ENCODE data around the gene LYRM4.

Gene LYRM4

DNA sequence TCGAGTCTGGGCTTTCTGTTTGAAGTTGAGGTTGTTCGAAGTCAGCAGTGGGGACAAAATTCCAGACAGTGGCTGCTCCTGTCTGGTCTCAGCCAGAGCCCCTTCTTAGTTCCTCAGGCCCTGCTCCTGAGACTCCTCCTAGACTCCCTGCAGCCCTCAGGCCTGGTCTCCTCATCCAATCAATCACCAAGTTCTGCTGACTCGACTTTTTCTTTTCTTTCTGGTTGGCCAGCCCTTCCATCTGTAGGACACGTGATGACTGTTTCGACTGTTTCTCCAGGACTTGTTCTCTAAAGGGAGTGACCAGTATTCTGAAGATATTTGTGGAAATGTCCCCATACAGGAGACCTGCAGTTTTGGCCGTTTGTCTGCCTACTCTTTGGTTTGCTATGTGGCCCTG, 156.1 kb downstream of the LYRM4 start:
- ChIA-PET CTCF (interaction anchor here (0.6 to 1.0 kb wide), 3 partner anchors 74 to 1066 kb away, joined by 3 to 4 read pairs (median 3); no protein-coding TSS in a partner anchor), POLR2A (no interaction called here)
- no peak for TF ChIP-seq ZNF138 (tag by site-specific recombination; IDR thresholded peaks at IDR 0.05; ENCODE audit: borderline replicate concordance)
- TF ChIP-seq HOXD13 (CRISPR knock-in tag; IDR thresholded peaks at IDR 0.05; ENCODE audit: borderline replicate concordance): no peak
- TF ChIP-seq ZNF768 (tag by site-specific recombination; IDR thresholded peaks at IDR 0.05): no peak
- TF ChIP-seq, protein P1, sequence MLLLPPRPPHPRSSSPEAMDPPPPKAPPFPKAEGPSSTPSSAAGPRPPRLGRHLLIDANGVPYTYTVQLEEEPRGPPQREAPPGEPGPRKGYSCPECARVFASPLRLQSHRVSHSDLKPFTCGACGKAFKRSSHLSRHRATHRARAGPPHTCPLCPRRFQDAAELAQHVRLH (tag by site-specific recombination; IDR thresholded peaks at IDR 0.05): no peak
- TF ChIP-seq ZNF830 (tag by site-specific recombination; IDR thresholded peaks at IDR 0.05; ENCODE audit: low read depth): no peak
- no peak for TF ChIP-seq ZNF548 (tag by site-specific recombination; IDR thresholded peaks at IDR 0.05)
- no peak for TF ChIP-seq ZNF184 (tag by site-specific recombination; IDR thresholded peaks at IDR 0.05)
- no peak for TF ChIP-seq ZNF701 (tag by site-specific recombination; IDR thresholded peaks at IDR 0.05)
- TF ChIP-seq ZNF350 (tag by site-specific recombination; IDR thresholded peaks at IDR 0.05): no peak
- no peak for TF ChIP-seq BCL11A (tag by site-specific recombination; IDR thresholded peaks at IDR 0.05; ENCODE audit: low read depth)
- no peak for TF ChIP-seq ZNF354C (tag by site-specific recombination; IDR thresholded peaks at IDR 0.05; ENCODE audit: borderline replicate concordance, low read depth)
- no peak for TF ChIP-seq ZNF837 (tag by site-specific recombination; IDR thresholded peaks at IDR 0.05)
- TF ChIP-seq ZNF202 (tag by site-specific recombination; IDR thresholded peaks at IDR 0.05; ENCODE audit: borderline replicate concordance): no peak
- TF ChIP-seq, protein P2, sequence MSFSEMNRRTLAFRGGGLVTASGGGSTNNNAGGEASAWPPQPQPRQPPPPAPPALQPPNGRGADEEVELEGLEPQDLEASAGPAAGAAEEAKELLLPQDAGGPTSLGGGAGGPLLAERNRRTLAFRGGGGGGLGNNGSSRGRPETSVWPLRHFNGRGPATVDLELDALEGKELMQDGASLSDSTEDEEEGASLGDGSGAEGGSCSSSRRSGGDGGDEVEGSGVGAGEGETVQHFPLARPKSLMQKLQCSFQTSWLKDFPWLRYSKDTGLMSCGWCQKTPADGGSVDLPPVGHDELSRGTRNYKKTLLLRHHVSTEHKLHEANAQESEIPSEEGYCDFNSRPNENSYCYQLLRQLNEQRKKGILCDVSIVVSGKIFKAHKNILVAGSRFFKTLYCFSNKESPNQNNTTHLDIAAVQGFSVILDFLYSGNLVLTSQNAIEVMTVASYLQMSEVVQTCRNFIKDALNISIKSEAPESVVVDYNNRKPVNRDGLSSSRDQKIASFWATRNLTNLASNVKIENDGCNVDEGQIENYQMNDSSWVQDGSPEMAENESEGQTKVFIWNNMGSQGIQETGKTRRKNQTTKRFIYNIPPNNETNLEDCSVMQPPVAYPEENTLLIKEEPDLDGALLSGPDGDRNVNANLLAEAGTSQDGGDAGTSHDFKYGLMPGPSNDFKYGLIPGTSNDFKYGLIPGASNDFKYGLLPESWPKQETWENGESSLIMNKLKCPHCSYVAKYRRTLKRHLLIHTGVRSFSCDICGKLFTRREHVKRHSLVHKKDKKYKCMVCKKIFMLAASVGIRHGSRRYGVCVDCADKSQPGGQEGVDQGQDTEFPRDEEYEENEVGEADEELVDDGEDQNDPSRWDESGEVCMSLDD (tag by site-specific recombination; IDR thresholded peaks at IDR 0.05): no peak
- TF ChIP-seq HOXA7 (CRISPR knock-in tag; IDR thresholded peaks at IDR 0.05; ENCODE audit: borderline replicate concordance): no peak
- Histone ChIP-seq H3K4me1 (ENCODE audit: control insufficient read depth, insufficient read depth, low read length) (no peaks in the 10 kb centered on the region; the same call in 1 of the 2 replicates), H3K4me3 (ENCODE audit: low read depth, low read length) (no peak overlapping the region), H3K36me3 (ENCODE audit: control insufficient read depth in 2 of 2, insufficient read depth in 1 of 2, low read length in 2 of 2) (no peaks in the 10 kb centered on the region), H3K27ac (ENCODE audit: extremely low read depth, low read depth, low read length) (no peak overlapping the region), H3K9me3 (ENCODE audit: control insufficient read depth, insufficient read depth, low read depth, low read length) (no peaks in the 10 kb centered on the region)

DNA sequence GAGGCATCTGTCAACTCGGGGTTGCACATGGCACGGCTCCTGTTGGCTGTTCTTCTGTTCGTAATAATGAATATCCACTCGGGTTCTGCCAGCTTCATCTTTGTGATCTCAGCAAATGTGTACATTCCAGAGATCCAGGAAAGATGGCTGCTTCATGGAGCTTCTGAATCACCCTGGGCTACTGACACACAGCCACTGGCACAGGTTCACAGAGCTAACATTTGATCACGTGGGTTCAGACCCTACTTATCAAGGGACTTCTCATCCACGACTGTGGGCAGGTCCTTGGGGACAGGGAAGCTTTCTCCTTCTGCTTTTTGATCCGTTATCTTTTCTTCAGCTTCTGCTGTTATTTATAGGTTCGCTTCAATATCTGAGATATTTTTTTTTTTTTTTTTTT, 157.5 kb downstream of the LYRM4 start:
- POLR2A ChIA-PET: interaction anchor here (0.6 kb wide), 1 partner anchor 401 kb away, joined by 3 read pairs; no protein-coding TSS in a partner anchor
- CTCF ChIA-PET: interaction anchor here (0.8 to 1.0 kb wide), 4 partner anchors 40 to 201 kb away, joined by 3 read pairs; no protein-coding TSS in a partner anchor
- H3K27ac ChIP-seq (ENCODE audit: extremely low read depth, low read depth, low read length): no peak overlapping the region

More for the DNA sequence above, 157.5 kb downstream of the LYRM4 start:
- TF ChIP-seq ZNF10 (tag by site-specific recombination; IDR thresholded peaks at IDR 0.05) (no peak), ZNF274 (IDR thresholded peaks at IDR 0.05; ENCODE audit: low read length) (no peak), ZNF274 (tag by site-specific recombination; IDR thresholded peaks at IDR 0.05; ENCODE audit: borderline replicate concordance) (no peak), FEZF1 (tag by site-specific recombination; IDR thresholded peaks at IDR 0.05) (no peak), ZNF529 (tag by site-specific recombination; IDR thresholded peaks at IDR 0.05; ENCODE audit: insufficient replicate concordance) (no peak), ZNF16 (tag by site-specific recombination; IDR thresholded peaks at IDR 0.05; ENCODE audit: low read depth) (no peak), ZNF311 (tag by site-specific recombination; IDR thresholded peaks at IDR 0.05; ENCODE audit: borderline replicate concordance) (no peak), ZNF785 (tag by site-specific recombination; IDR thresholded peaks at IDR 0.05) (no peak), ZNF140 (tag by site-specific recombination; IDR thresholded peaks at IDR 0.05) (no peak), SALL2 (tag by site-specific recombination; IDR thresholded peaks at IDR 0.05; ENCODE audit: borderline replicate concordance) (no peak)
- TF ChIP-seq, protein P3, sequence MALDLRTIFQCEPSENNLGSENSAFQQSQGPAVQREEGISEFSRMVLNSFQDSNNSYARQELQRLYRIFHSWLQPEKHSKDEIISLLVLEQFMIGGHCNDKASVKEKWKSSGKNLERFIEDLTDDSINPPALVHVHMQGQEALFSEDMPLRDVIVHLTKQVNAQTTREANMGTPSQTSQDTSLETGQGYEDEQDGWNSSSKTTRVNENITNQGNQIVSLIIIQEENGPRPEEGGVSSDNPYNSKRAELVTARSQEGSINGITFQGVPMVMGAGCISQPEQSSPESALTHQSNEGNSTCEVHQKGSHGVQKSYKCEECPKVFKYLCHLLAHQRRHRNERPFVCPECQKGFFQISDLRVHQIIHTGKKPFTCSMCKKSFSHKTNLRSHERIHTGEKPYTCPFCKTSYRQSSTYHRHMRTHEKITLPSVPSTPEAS (tag by site-specific recombination; IDR thresholded peaks at IDR 0.05): no peak
- TF ChIP-seq, protein P4, sequence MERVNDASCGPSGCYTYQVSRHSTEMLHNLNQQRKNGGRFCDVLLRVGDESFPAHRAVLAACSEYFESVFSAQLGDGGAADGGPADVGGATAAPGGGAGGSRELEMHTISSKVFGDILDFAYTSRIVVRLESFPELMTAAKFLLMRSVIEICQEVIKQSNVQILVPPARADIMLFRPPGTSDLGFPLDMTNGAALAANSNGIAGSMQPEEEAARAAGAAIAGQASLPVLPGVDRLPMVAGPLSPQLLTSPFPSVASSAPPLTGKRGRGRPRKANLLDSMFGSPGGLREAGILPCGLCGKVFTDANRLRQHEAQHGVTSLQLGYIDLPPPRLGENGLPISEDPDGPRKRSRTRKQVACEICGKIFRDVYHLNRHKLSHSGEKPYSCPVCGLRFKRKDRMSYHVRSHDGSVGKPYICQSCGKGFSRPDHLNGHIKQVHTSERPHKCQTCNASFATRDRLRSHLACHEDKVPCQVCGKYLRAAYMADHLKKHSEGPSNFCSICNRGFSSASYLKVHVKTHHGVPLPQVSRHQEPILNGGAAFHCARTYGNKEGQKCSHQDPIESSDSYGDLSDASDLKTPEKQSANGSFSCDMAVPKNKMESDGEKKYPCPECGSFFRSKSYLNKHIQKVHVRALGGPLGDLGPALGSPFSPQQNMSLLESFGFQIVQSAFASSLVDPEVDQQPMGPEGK (tag by site-specific recombination; IDR thresholded peaks at IDR 0.05): no peak
- no peaks in the 10 kb centered on the region for H3K36me3 ChIP-seq (ENCODE audit: control insufficient read depth in 2 of 2, insufficient read depth in 1 of 2, low read length in 2 of 2)
- no peak overlapping the region for H3K4me3 ChIP-seq (ENCODE audit: low read depth, low read length)
- no peaks in the 10 kb centered on the region for H3K9me3 ChIP-seq (ENCODE audit: control insufficient read depth, insufficient read depth, low read depth, low read length)
- no peaks in the 10 kb centered on the region for H3K4me1 ChIP-seq (ENCODE audit: control insufficient read depth, insufficient read depth, low read length)

Measured in HEK293 (cell line).